Brain microvascular endothelial cell (primary cell): ENCODE results near the gene WNT9A.
"Not testable (repeated sequence)": the region's sequence is repeated elsewhere in the genome, so short reads cannot be mapped to it uniquely, and the experiment has no call there.

Experiments
- DNase-seq: peaks from one replicate; pipeline ENCODE4 v3.0.0-alpha.2; 2020
- H3K27ac ChIP-seq: fragments of 250-450 bp; sonication (Bioruptor Pico); 2 replicates; pipeline ENCODE4 v1.5.1; 2020; ENCODE audit warnings: mild to moderate bottlenecking, moderate library complexity
- H3K27me3 ChIP-seq: fragments of 250-450 bp; sonication (Bioruptor Pico); replicated peaks from 2 replicates; pipeline ENCODE4 v1.5.1; 2020; ENCODE audit warnings: mild to moderate bottlenecking
- H3K36me3 ChIP-seq: fragments of 250-450 bp; sonication (Bioruptor Pico); replicated peaks from 2 replicates; pipeline ENCODE4 v1.5.1; 2020; ENCODE audit warnings: mild to moderate bottlenecking
- H3K4me3 ChIP-seq: 2 replicates; pipeline ENCODE4 v1.5.1; 2011; ENCODE audit warnings: low read depth, mild to moderate bottlenecking, control low read depth, low read length, moderate library complexity
- CTCF ChIP-seq: IDR thresholded peaks from 2 replicates; pipeline ENCODE4 v1.5.1; 2011; ENCODE audit warnings: low read depth, mild to moderate bottlenecking, moderate library complexity, low read length, control low read depth, inconsistent platforms; ENCODE audit errors: missing control alignments
- in situ Hi-C: cut with HindIII; loops from 2 replicates; pipeline ENCODE4 v1.10.0; 2017; ENCODE audit warnings: low sequenced_read_pairs, low pct_ligation_motif_present

WNT9A gene

GRCh38 chr1:227911376-227911775 lies 36.4 kb downstream of the WNT9A start:
- DNase-seq = no peak
- Histone ChIP-seq H3K27me3 (no peaks in the 10 kb centered on the region), H3K4me3 (no peak overlapping the region), H3K27ac (no peak overlapping the region), H3K36me3 (no peaks in the 10 kb centered on the region)
- in situ Hi-C loops = no loop called here
- TF ChIP-seq CTCF = no peak

DNA sequence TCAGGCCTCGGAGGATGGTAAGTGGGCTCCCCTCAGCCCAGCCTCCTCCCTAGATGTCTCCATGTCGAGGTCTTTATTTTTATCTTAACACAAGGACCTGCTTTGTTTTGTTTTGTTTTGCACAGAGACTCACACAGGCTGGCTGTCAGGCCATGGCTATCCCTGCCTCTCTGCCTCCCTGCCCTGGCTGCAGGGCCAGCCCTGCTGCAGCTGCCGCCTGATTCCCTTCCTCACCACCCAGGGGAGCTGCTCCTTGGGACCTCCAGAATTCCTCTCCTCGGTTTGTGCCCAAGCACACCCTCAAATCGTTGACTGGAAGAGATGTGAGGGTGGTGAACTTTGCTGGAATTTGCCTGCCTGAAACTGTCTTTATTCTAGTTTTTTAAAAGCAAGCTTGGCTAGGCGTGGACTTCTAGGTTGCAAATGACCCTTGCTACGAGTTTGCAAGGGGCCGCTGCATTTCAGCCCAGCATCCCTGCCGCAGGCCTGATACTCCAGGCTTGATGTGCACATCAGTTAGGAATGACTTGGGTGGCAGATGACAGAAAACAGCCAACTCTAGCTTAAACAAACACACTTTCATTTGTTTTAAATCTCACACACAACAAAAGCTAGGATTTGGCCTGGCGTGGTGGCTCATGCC lies 37.1 kb downstream of the WNT9A start:
- Histone ChIP-seq H3K36me3 (no peaks in the 10 kb centered on the region), H3K27ac (no peak overlapping the region), H3K27me3 (no peaks in the 10 kb centered on the region), H3K4me3 (no peak overlapping the region)
- in situ Hi-C loops = no loop called here
- DNase-seq = no peak
- no peak for TF ChIP-seq CTCF

GRCh38 chr1:227909923-227910328 lies 37.8 kb downstream of the WNT9A start:
- in situ Hi-C loops = not testable (repeated sequence)

DNA sequence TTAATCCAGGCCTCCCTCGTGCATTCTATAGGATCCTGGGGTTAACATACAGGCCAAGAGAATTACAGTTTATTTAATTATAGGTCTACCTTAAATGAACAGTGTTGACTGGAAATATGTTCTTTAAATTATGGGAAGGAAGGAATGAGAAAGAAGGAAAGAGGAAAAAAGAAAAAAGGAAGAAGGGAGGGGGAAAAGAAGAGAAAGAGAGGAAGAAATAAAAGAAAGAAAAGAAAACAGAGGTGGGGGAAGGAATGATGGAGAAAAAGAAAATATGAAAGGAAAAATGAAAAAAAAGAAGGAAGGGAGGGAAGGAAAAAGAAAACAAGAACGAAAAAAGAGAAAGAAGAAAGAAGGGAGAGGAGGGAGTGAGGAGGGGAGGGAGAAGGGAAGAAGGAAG lies 38.5 kb downstream of the WNT9A start:
- no peaks in the 10 kb centered on the region for H3K27me3 ChIP-seq
- DNase-seq = no peak
- TF ChIP-seq CTCF = no peak
- no peaks in the 10 kb centered on the region for H3K36me3 ChIP-seq
- H3K27ac ChIP-seq = no peak overlapping the region
- no peak overlapping the region for H3K4me3 ChIP-seq
- in situ Hi-C loops = no loop called here

More at GRCh38 chr1:227909923-227910328, 37.8 kb downstream of the WNT9A start:
- DNase-seq, H3K27ac ChIP-seq, H3K36me3 ChIP-seq, H3K27me3 ChIP-seq, H3K4me3 ChIP-seq: not testable (repeated sequence)

DNA sequence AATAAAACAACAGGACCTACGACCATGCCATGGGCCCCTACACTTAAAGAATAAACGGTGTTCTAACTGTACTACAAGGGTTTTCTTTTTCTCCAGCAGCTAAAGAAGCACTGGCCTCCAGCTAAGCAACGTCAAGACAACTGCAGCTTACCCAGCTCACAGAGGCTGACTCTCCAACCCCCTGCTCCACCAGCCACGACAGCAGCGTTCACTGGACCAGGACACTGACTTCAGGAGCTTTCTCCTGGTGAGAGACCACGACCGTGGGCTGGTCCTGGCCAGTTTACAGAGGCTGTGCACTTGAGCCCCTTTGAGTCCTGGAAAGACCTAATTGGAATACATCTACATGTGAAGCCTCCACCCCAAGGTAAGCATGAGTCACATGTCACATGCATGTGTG lies 39.4 kb downstream of the WNT9A start:
- TF ChIP-seq CTCF = no peak
- Histone ChIP-seq H3K27me3 (no peaks in the 10 kb centered on the region), H3K27ac (no peak overlapping the region), H3K36me3 (no peaks in the 10 kb centered on the region), H3K4me3 (no peak overlapping the region)
- DNase-seq = no peak
- in situ Hi-C loops = no loop called here

GRCh38 chr1:227907439-227908015 lies 40.2 kb downstream of the WNT9A start:
- H3K4me3 ChIP-seq = no peak overlapping the region
- TF ChIP-seq CTCF = no peak
- no peaks in the 10 kb centered on the region for H3K36me3 ChIP-seq
- H3K27me3 ChIP-seq = no peaks in the 10 kb centered on the region
- in situ Hi-C loops = no loop called here
- no peak overlapping the region for H3K27ac ChIP-seq
- no peak for DNase-seq
